ENCODE results near the gene RAD17. TPM values are rescaled to one million over a fixed set of nuclear protein-coding genes. Genes with fewer than 3 reads are reported as not detected.
"Not testable (repeated sequence)": the region's sequence is repeated elsewhere in the genome, so short reads cannot be mapped to it uniquely, and the experiment has no call there.

Gene RAD17
- total RNA-seq, 1 experiment from 2014 or later: 24.7 TPM

DNA sequence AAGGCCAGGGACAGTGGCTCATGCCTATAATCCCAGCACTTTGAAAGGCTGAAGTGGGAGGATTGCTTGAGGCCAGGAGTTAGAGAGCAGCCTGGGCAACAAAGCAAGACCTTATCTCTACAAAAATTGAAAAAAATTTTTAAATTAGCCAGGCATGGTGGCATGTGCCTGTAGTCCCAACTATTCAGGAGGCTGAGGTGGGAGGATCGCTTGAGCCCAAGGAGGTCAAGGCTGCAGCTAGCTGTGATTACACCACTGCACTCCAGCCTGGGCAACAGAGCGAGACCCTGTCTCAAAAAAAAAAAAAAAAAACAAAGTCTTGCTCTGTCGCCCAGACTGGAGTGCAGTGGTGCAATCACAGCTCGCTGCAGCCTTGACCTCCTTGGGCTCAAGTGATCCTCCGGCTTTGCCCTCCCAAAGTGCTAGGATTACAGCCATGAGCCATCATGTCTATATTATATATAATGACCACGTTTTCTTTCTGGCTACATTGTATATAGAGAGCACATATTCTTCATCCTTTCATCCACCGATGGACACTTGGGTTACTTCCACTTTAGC, 85.9 kb downstream of the RAD17 start:
- DNase-seq (ENCODE audit: low read depth): not testable (repeated sequence)

DNA sequence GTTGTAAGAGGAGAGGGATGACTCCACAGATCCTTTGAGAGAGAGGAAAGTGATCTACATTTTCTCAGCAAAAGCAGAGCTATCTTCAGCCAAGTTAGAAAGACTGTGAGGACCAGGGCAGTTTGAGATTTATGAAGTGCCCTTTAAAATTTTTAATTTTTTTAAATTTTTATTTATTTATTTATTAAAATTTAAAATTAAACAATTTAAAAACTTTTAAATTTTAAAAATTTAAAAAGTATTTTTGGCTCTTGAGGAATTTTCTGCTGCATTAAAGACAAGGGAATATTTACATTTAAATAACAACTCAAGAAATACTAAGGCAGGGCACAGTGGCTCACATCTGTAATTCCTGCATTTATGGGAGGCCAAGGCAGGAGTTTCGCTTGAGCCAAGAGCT, 92.6 kb downstream of the RAD17 start:
- DNase-seq (ENCODE audit: low read depth): no peak

Other genes starting within 250 kb of the RAD17 start
- gene CCNB1, start 202.7 kb upstream of the RAD17 start, total RNA-seq (2014; rRNA removed): 376 and 400 TPM in 2 replicates
- 58.3 and 67.9 TPM in 2 replicates for gene CENPH, start 180.2 kb upstream of the RAD17 start, total RNA-seq (2014; rRNA removed)
- gene CDK7, start 134.9 kb upstream of the RAD17 start, total RNA-seq (2014; rRNA removed): 38.3 and 43.3 TPM in 2 replicates
- 0.83 and 1.1 TPM in 2 replicates for gene CCDC125, start 37.0 kb upstream of the RAD17 start, total RNA-seq (2014; rRNA removed)
- gene AK6, start 298 bp upstream of the RAD17 start, total RNA-seq (2014; rRNA removed): 24.1 and 43.7 TPM in 2 replicates
- gene TAF9, start 298 bp upstream of the RAD17 start, total RNA-seq (2014; rRNA removed): 75.7 and 84.4 TPM in 2 replicates
- 0.26 TPM in 1 of 2 replicates, not detected in the other for gene MARVELD2, start 45.3 kb downstream of the RAD17 start, total RNA-seq (2014; rRNA removed)
- gene OCLN, start 123.0 kb downstream of the RAD17 start, total RNA-seq (2014; rRNA removed): 0.06 TPM in 2 replicates
- gene GTF2H2C, start 190.4 kb downstream of the RAD17 start, total RNA-seq (2014; rRNA removed): 27.1 and 30.5 TPM in 2 replicates

All from LHCN-M2 (cell line).